Thyroid gland (tissue), 4 donors: ENCODE data around the gene FBLN5.

Experiments used
- POLR2A ChIP-seq, 2 donors: fragments of 450-650 bp; IDR thresholded peaks; one replicate each; pipeline ENCODE4 v1.6.1; 2017; ENCODE audit warnings: antibody characterized with exemption in 2 of 2, mild to moderate bottlenecking in 2 of 2, moderate library complexity in 1 of 2
- TF ChIP-seq, protein P1 (sequence below), 6 experiments: fragments of 200-600 bp in 3 of 6; fragments of 450-650 bp in 3 of 6; sonication (generic) in 3 of 6; IDR thresholded peaks; one replicate each; pipeline ENCODE4 v1.5.1; 2016 to 2019; ENCODE audit warnings: antibody characterized with exemption in 6 of 6, mild to moderate bottlenecking in 2 of 6, inconsistent platforms in 1 of 6, moderate library complexity in 1 of 6

DNA sequence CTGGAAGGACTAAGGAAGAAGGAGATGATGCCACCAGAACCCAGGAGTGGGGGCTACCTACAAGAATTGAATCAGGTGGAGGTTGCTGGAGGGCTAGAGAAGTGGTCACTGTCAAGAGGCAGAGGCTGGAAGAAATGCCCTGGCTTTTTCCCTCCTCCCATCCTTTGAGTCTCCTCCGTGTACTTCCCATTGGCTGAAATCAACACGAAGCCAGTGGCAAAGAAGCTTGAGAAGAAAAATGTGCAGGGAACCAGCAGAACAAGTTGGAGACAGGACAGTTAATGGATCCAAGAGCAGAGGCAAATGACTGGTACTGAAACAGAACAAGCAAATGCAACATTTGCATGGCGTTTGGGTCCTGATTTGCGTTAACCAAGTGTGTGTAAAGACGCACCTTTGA is 9.1 kb upstream of the FBLN5 start:
- TF ChIP-seq, protein P1, sequence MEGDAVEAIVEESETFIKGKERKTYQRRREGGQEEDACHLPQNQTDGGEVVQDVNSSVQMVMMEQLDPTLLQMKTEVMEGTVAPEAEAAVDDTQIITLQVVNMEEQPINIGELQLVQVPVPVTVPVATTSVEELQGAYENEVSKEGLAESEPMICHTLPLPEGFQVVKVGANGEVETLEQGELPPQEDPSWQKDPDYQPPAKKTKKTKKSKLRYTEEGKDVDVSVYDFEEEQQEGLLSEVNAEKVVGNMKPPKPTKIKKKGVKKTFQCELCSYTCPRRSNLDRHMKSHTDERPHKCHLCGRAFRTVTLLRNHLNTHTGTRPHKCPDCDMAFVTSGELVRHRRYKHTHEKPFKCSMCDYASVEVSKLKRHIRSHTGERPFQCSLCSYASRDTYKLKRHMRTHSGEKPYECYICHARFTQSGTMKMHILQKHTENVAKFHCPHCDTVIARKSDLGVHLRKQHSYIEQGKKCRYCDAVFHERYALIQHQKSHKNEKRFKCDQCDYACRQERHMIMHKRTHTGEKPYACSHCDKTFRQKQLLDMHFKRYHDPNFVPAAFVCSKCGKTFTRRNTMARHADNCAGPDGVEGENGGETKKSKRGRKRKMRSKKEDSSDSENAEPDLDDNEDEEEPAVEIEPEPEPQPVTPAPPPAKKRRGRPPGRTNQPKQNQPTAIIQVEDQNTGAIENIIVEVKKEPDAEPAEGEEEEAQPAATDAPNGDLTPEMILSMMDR (IDR thresholded peaks at IDR 0.05), result no peak
- TF ChIP-seq POLR2A (IDR thresholded peaks at IDR 0.05), result no peak
